HG02870 (cell line): ENCODE results near the gene DOK1.
A peak's percentile ranks its signal among the peaks of the same experiment; 100 is the strongest.

Experiments used
- ATAC-seq: cut with Tn5 transposase; IDR thresholded peaks from one replicate; pipeline ENCODE4 v1.9.1; 2021; ENCODE audit warnings: mild to moderate bottlenecking, moderate library complexity; ENCODE audit not compliant: unreplicated experiment

Gene DOK1

DNA sequence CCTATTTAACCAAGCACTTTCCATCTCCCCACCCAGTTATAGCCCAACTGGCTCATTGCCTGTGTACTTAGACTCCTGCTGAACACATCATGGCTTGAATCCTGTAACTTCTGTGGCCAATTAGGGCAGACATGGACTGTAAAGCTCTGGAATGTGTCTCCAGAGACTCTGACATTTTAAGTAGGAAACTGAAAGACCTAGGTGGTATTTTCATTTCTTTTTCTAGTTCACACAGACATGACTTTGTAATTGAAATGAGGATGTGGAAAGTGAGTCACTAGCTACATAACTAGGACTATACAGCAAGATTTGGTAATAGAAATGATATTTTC is 12.2 kb downstream of the DOK1 start:
- ATAC-seq = no peak

DNA sequence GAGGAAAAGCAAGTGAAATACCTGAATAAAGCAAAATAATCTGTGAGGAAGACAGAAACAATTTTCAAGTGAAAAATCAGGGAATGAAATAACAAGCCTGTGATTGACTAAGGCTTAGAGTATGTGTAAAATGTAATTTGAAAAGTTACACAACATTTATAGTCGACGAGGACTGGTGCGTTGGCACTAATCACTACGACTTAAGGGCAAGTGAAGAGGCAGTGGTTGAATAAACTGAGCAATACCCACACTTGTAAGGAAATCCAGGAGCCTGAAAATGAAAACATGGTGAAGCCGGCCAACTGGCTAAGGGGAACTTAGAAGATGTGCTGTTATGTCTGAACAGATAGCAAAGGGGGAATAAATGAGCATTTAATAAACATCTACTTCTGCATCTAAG is 13.4 kb downstream of the DOK1 start:
- ATAC-seq = no peak

GRCh38 chr2:74569686-74570085 is 15.2 kb downstream of the DOK1 start:
- ATAC-seq = no peak

DNA sequence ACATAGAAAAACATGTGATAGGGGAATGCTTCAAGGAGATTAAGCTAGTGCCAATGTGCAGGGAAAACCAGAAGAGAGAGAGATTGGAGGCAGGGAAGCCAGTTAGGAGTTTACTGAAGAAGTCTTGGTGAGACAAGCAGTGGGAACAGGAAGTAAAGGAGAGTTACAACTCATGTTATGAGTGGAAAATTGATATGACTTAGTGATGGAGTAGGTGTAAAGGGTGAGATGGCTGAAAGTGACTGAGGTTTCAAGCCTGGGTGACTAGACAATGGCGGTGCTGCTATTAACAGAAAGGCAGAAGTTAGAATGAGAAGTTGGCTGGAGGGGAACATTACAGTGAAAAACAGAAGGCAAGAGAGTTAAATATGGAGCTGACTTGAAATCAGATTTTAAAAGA is 16.5 kb downstream of the DOK1 start:
- peak; percentile 79 for ATAC-seq

- no peak for ATAC-seq
Observed at GRCh38 chr2:74572178-74572925, 17.8 kb downstream of the DOK1 start.

DNA sequence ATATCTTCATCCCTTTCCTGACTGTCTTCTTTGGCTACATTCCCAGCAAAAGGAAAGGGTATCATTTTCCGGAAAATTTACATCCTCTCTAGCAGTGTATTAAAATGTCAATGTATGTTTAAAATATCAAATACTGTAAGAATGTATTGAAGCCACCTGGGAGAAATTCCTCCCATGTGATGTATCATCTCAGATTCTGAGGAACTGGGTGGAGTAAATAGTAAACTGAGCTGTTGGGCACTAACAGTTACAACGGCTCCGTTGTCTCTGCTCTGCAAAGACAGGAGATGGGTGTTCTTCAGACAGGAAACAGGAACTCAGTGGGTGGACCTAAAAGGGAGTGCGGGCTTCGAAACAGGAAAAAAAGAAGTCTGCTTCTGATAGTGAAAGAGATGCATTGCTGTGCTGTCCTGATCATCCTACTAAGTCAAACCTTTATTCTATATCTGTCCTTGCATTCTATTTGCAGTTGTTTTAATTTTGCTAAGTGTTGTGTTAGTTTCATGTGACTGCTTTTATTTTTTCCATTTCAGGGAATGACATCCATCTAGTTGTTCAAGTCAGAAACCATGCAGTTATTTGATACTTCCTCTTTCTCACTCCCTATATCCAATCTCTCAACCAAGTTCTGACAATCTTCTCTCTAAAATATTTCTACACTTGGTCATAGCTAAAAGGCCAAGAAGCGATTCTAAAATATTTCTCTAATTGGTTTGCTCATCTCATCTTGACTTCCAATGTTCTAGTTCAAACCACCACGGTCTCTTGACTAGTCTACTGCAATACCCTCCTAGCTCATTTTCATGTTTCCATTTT is 19.4 kb downstream of the DOK1 start:
- ATAC-seq = peak; percentile 29

DNA sequence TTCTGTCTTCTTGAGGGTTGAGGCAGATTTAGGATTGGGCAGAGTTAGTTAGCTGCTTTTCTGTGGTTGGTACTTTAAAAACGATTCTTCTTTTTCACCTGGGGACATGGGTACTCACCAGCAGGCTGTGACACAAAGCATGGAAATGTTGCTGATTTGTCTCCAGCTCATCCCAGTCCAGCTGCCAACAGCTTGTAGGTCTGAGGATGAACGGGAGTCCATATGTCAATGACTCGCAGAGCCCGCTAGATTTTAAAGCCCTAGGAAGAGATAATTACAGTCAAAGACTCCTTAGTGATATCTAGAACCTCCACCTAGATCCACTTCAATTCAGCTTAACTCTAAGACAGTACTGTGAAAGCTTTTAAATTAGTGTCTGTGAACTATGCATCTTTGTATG is 20.8 kb downstream of the DOK1 start:
- ATAC-seq = no peak

DNA sequence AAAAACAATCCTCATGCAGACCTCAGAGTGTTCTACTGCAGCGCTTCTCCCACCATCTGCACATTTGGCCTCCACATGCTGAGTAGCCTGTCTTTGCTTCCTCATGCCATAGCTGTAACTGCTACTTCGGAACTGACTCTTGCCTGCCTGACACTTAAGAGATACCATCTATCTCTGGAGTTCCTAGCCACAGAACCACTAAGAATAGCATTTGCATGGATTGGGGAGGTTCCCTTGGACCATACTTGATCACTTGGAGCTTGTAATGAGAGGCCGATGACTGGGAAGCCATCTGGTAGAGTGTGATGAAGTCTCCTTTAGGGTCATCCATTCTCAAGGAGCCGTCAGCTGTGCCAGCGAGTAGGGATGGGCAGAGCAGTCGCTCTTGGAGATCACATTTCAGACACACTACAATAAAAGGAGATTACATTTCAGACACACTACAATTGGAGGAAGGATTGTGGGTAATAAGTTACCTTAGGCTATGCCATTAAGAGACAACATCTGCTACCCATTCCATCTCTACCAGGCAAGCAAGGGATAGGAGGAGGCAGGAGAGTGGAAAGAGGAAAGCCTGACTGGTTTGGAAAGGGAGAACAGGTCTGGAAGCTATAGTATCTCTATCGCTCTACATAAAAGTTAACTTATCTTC is 21.8 kb downstream of the DOK1 start:
- no peak for ATAC-seq

DNA sequence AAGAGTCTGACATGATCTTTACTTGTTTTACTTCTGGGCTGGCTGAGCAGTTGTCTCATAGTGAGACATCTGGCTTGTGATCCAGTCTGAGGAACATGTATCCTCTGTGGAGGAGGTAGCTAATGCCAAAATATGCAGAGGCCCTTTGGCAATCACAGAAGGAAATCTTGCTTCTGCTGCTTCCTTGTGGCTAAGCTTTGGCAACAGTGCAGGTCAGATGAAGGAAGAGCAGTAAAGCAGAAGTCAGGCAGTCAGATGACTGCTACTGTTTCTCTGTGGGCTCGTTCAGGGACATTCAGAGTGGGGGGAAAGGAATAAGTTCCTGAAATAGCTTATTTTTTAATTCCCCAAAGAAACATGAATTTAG is 22.3 kb downstream of the DOK1 start:
- ATAC-seq = no peak

DNA sequence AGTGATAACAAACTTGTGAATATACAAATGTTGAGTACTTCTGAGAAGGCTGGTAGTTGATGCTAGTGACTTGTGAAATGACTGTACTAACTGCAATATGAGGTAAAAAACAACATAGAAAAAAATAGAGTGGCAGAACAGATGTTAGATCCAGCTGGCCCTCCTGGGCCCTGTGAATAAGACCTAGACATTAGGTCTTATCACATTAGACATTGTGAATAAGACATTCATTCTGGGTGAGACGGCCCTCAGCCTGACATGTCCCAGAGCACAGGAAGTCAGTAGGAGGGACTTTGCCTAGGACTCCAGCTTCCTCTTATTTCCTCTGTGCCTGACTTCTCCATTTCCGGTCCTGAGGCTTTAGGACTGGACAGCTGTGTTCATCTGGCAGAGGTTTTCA is 22.9 kb downstream of the DOK1 start:
- ATAC-seq = peak; percentile 48

DNA sequence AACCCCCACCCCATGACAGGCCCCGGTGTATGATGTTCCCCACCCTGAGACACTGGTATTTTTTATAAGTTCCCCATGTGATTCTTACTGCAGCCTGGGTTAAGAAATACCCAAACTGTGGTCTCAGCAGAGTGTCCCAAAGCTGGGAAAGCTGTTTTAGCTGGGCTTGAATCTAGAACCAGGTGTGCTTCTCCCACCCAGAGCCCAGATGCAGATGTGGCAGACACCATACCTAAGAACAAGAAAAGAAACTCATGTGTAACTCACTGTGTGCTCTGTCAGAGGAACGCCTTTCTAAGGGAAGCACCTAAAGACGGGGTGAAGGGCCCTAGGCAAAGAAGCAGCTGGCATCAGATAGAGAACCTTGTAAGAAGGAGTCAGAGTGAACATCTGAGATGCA is 23.9 kb downstream of the DOK1 start:
- ATAC-seq = peak; percentile 55

DNA sequence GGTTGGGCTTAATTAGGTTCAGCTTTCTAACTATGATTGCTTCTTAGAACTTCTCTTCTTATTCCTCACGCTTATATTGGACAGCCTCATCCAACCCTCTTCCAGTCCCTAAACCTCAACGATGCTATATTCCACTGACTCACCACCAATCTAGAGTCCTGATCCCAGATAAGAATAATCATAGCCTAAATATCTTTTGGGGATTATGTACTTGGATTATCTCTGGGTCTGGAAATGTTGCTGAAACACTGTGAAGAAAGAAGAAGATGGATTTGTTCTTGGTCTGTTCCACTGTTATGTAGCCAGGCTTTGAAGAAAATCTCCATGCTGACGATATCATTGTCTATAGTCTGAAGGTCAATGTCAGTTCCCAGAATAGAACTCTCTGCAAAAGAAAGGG is 26.9 kb downstream of the DOK1 start:
- ATAC-seq = no peak

DNA sequence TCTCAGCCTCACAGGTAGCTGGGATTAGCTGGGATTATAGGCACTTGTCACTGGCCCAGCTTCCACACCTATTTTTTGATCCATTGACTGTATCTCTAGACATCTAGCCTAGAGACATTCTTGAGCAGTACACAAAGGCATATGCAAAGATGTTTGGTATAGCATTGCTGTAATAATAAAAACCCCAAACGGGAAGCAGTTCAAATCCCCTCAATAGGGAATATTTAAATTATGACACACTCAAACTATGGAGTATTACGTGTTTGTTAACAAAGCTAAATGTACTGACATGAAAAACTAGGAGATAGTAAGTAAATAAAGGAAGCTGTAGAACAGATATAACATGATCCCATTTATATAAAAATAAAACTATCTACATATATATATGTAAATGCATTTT is 27.7 kb downstream of the DOK1 start:
- no peak for ATAC-seq

GRCh38 chr2:74583504-74583903 is 29.0 kb downstream of the DOK1 start:
- ATAC-seq = no peak

GRCh38 chr2:74584088-74584645 is 29.6 kb downstream of the DOK1 start:
- peak; percentile 65 for ATAC-seq

GRCh38 chr2:74585406-74586185 is 31.1 kb downstream of the DOK1 start:
- no peak for ATAC-seq

GRCh38 chr2:74587664-74588277 is 33.3 kb downstream of the DOK1 start:
- peak; percentile 51 for ATAC-seq

- no peak for ATAC-seq
Observed at GRCh38 chr2:74588664-74589063, 34.1 kb downstream of the DOK1 start.

DNA sequence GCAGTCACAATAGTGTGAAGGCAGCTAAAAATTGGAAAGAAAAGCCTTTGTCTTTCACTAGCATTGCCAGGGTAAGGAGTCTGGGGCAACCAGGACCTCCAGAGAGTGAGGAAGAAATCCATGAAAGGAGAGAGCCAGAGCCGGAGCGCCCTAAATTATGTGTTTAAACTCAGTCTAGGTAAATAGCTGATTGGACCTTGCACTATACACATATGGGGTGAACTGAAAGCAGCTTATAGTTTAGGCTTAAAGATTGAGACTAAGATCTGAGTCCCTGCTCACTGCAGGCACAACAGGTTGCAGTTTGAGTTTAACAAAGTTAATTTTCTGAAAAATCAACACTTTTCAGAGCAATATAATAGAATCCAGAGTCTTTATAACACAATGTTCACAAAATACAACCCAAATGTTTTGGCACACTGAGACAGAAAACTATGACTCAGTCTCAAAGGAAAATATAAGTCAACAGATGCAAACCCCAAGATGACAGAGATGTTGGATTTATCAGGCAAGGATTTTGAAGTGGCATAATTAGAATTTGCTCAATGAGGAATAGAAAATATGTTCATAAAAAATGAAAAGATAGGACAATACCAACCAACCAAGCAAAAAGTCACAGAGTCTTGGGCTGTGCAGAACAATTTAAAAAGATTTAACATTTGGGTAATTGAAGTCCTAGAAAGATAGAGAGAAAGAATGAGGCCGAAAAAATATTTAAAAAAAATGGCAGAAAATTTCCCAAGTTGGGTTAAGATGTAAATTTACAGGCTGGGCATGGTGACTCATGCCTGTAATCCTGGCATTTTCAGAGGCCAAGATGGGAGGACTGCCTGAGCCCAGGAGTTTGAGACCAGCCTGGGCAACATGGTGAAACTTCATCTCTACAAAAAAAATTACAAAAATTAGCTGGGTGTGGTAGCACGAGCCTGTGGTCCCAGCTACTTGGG is 39.6 kb downstream of the DOK1 start:
- no peak for ATAC-seq
